OCI-LY7 (cell line): ENCODE data around the gene PDLIM1. TPM values are rescaled to one million over a fixed set of nuclear protein-coding genes. Genes with fewer than 3 reads are reported as not detected.

Experiments
- BruUV-seq: library from RNA; stranded (reverse); fragments of 400-500 nt; replicated peaks from 2 replicates; lab custom pipeline; 2021; lab: Mats Ljungman, UMichigan
- CTCF ChIA-PET: fragments of 300-600 bp; sonication (Branson Sonifier 250); formaldehyde crosslinking; loops from one replicate; lab custom pipeline; 2022; ENCODE audit warnings: antibody characterized with exemption; ENCODE audit not compliant: unreplicated experiment; lab: Charles Lee
- POLR2A ChIA-PET: fragments of 300-600 bp; sonication (Branson Sonifier 250); formaldehyde crosslinking; loops from one replicate; lab custom pipeline; 2022; ENCODE audit warnings: antibody characterized with exemption; lab: Charles Lee
- DNase-seq: peaks from one replicate; pipeline ENCODE4 v3.0.0-alpha.2; 2015; ENCODE audit warnings: low spot score
- H2AFZ ChIP-seq: fragments of 200-600 bp; sonication (generic), shearing (Covaris generic); 2 replicates; pipeline ENCODE4 v1.6.1; 2014; ENCODE audit warnings: mild to moderate bottlenecking, antibody characterized with exemption, low read length, moderate library complexity
- H3K27ac ChIP-seq: fragments of 200-600 bp; sonication (generic); 2 replicates; pipeline ENCODE4 v1.5.1; 2014; ENCODE audit warnings: mixed run types, low read depth, mild to moderate bottlenecking, moderate library complexity, low read length, inconsistent platforms; ENCODE audit not compliant: poor library complexity, severe bottlenecking
- H3K36me3 ChIP-seq: fragments of 200-600 bp; sonication (generic); 2 replicates; pipeline ENCODE4 v1.6.1; 2014; ENCODE audit warnings: mild to moderate bottlenecking, antibody characterized with exemption, low read length, moderate library complexity, mixed read lengths; ENCODE audit not compliant: insufficient read depth
- H3K4me1 ChIP-seq: fragments of 200-600 bp; sonication (generic); 2 replicates; pipeline ENCODE4 v1.5.1; 2014; ENCODE audit warnings: mild to moderate bottlenecking, low read length; ENCODE audit not compliant: insufficient read depth, poor library complexity, severe bottlenecking
- H3K4me2 ChIP-seq: fragments of 200-600 bp; sonication (generic); 2 replicates; pipeline ENCODE4 v1.6.1; 2014; ENCODE audit warnings: mild to moderate bottlenecking, low read length
- H3K4me3 ChIP-seq: fragments of 200-600 bp; sonication (generic); 2 replicates; pipeline ENCODE4 v1.5.1; 2014; ENCODE audit warnings: mild to moderate bottlenecking, low read depth, low read length; ENCODE audit not compliant: poor library complexity, severe bottlenecking
- H3K79me2 ChIP-seq: fragments of 200-600 bp; sonication (generic); 2 replicates; pipeline ENCODE4 v1.6.1; 2016; ENCODE audit warnings: low read depth, mild to moderate bottlenecking, low read length, moderate library complexity, mixed read lengths; ENCODE audit not compliant: insufficient read depth
- H3K9me2 ChIP-seq: fragments of 200-600 bp; sonication (generic); 2 replicates; pipeline ENCODE4 v1.6.1; 2016; ENCODE audit warnings: mild to moderate bottlenecking, low read length, mixed read lengths; ENCODE audit not compliant: insufficient read depth
- H3K9me3 ChIP-seq: fragments of 200-600 bp; sonication (generic); 2 replicates; pipeline ENCODE4 v1.6.1; 2014; ENCODE audit warnings: mild to moderate bottlenecking, mixed run types, low read length, mixed read lengths
- H4K20me1 ChIP-seq: fragments of 200-600 bp; sonication (generic); 2 replicates; pipeline ENCODE4 v1.6.1; 2014; ENCODE audit warnings: mild to moderate bottlenecking, antibody characterized with exemption, low read length, moderate library complexity, mixed read lengths; ENCODE audit not compliant: insufficient read depth
- CTCF ChIP-seq: fragments of 200-600 bp; sonication (generic); conservative IDR thresholded peaks from 2 replicates; pipeline ENCODE4 v1.5.1; 2014; ENCODE audit warnings: mild to moderate bottlenecking, antibody characterized with exemption, low read length, moderate library complexity, mixed read lengths
- EZH2phosphoT487 ChIP-seq: fragments of 200-600 bp; sonication (generic); IDR thresholded peaks from 2 replicates; pipeline ENCODE4 v1.6.1; 2018; ENCODE audit warnings: low read depth, borderline replicate concordance, mild to moderate bottlenecking, mixed run types, antibody characterized with exemption, low read length, moderate library complexity, mixed read lengths
- intact Hi-C: fragments of 100-400 bp; cut with micrococcal nuclease; formaldehyde crosslinking; loops from one replicate; pipeline ENCODE4 v1.10.0; 2022; ENCODE audit not compliant: unreplicated experiment
- total RNA-seq, 2 experiments: library from RNA; depleted of rRNA in 1 of 2; stranded (reverse); fragments of >200 nt in 1 of 2; shearing (Covaris generic) in 1 of 2; gene quantifications; 2 replicates each; pipeline ENCODE4 v1.2.3, GENCODE V29; 2014 to 2022

The PDLIM1 gene
- total RNA-seq, 2 experiments from 2014 or later = 22.3 to 105 TPM

- no TSS peak for BruUV-seq
- CTCF ChIA-PET = no interaction called here
- Histone ChIP-seq H3K27ac (no peak overlapping the region), H4K20me1 (no peaks in the 10 kb centered on the region), H3K4me2 (no peak overlapping the region), H3K79me2 (no peaks in the 10 kb centered on the region), H2AFZ (no peak overlapping the region), H3K9me2 (no peaks in the 10 kb centered on the region), H3K4me3 (no peak overlapping the region), H3K36me3 (no peaks in the 10 kb centered on the region), H3K4me1 (no peaks in the 10 kb centered on the region), H3K9me3 (no peaks in the 10 kb centered on the region)
- intact Hi-C loops = no loop called here
- TF ChIP-seq EZH2phosphoT487 (no peak), CTCF (no peak)
- no peak for DNase-seq
- POLR2A ChIA-PET = no interaction called here
Measured at GRCh38 chr10:95220539-95220938, 70.3 kb downstream of the PDLIM1 start.

- ChIA-PET CTCF (no interaction called here), POLR2A (interaction anchor here (0.7 kb wide), 1 partner anchor 23 kb away, joined by 3 read pairs; no protein-coding TSS in a partner anchor)
- H3K79me2 ChIP-seq = no peaks in the 10 kb centered on the region
- H3K9me2 ChIP-seq = no peaks in the 10 kb centered on the region
- TF ChIP-seq EZH2phosphoT487 (no peak), CTCF (no peak)
- H3K4me3 ChIP-seq = no peak overlapping the region
- H3K9me3 ChIP-seq = no peaks in the 10 kb centered on the region
- no peak for DNase-seq
- BruUV-seq = no TSS peak
- H2AFZ ChIP-seq = no peak overlapping the region
- no peaks in the 10 kb centered on the region for H3K36me3 ChIP-seq
- no peak overlapping the region for H3K4me2 ChIP-seq
- intact Hi-C loops = no loop called here
- no peaks in the 10 kb centered on the region for H3K4me1 ChIP-seq
- no peaks in the 10 kb centered on the region for H4K20me1 ChIP-seq
- no peak overlapping the region for H3K27ac ChIP-seq
Measured at GRCh38 chr10:95217476-95217875, 73.3 kb downstream of the PDLIM1 start.

GRCh38 chr10:95214793-95215192, 76.0 kb downstream of the PDLIM1 start:
- no peaks in the 10 kb centered on the region for H3K9me3 ChIP-seq
- no peaks in the 10 kb centered on the region for H3K9me2 ChIP-seq
- no peak overlapping the region for H2AFZ ChIP-seq
- no peaks in the 10 kb centered on the region for H3K36me3 ChIP-seq
- H4K20me1 ChIP-seq = no peaks in the 10 kb centered on the region
- ChIA-PET POLR2A (no interaction called here), CTCF (no interaction called here)
- intact Hi-C loops = no loop called here
- no peak for DNase-seq
- BruUV-seq = no TSS peak
- H3K4me2 ChIP-seq = no peak overlapping the region
- H3K4me3 ChIP-seq = no peak overlapping the region
- no peaks in the 10 kb centered on the region for H3K4me1 ChIP-seq
- TF ChIP-seq EZH2phosphoT487 (no peak), CTCF (no peak)
- H3K79me2 ChIP-seq = no peaks in the 10 kb centered on the region
- H3K27ac ChIP-seq = no peak overlapping the region
